ENCODE data around the gene ZNF385B. TPM values are rescaled to one million over a fixed set of nuclear protein-coding genes. Genes with fewer than 3 reads are reported as not detected.
"Not testable (repeated sequence)": the region's sequence is repeated elsewhere in the genome, so short reads cannot be mapped to it uniquely, and the experiment has no call there.

Gene ZNF385B
- total RNA-seq, 3 donors from 2014 or later: 3.4 to 8.8 (median 4.5) TPM

- H3K27ac ChIP-seq: peak overlapping the region in 1 of 2 donors; percentile 48
- intact Hi-C loops (cut with DNase I; ENCODE audit: low total_unique reads): no loop called here
- DNase-seq (ENCODE audit: low spot score in 2 of 2): no peak
Measured at GRCh38 chr2:179460181-179460929, 401.1 kb downstream of the ZNF385B start.

GRCh38 chr2:179458113-179458512, 403.3 kb downstream of the ZNF385B start:
- DNase-seq (ENCODE audit: low spot score in 2 of 2); H3K36me3 ChIP-seq; H3K27me3 ChIP-seq; H3K9me3 ChIP-seq; H3K4me1 ChIP-seq; H3K4me3 ChIP-seq; H3K27ac ChIP-seq; intact Hi-C loops (cut with DNase I; ENCODE audit: low total_unique reads): not testable (repeated sequence)

More at GRCh38 chr2:179460181-179460929, 401.1 kb downstream of the ZNF385B start:
- Histone ChIP-seq H3K9me3 (peaks cover 0 to 8% of the 10 kb centered on the region in 2 donors), H3K27me3 (no peaks in the 10 kb centered on the region), H3K36me3 (no peaks in the 10 kb centered on the region), H3K4me3 (no peak overlapping the region), H3K4me1 (no peaks in the 10 kb centered on the region)
- TF ChIP-seq CTCF (IDR thresholded peaks at IDR 0.05) (no peak), POLR2AphosphoS5 (IDR thresholded peaks at IDR 0.05) (no peak), POLR2A (IDR thresholded peaks at IDR 0.05) (no peak)

GRCh38 chr2:179455824-179456223, 405.6 kb downstream of the ZNF385B start:
- Histone ChIP-seq H3K27me3 (no peaks in the 10 kb centered on the region), H3K4me1 (no peaks in the 10 kb centered on the region), H3K27ac (no peak overlapping the region), H3K4me3 (no peak overlapping the region), H3K9me3 (peaks cover 0 to 8% of the 10 kb centered on the region in 2 donors), H3K36me3 (no peaks in the 10 kb centered on the region)
- TF ChIP-seq POLR2A (IDR thresholded peaks at IDR 0.05) (no peak), POLR2AphosphoS5 (IDR thresholded peaks at IDR 0.05) (no peak), CTCF (IDR thresholded peaks at IDR 0.05) (no peak)
- DNase-seq (ENCODE audit: low spot score in 2 of 2): no peak
- intact Hi-C loops (cut with DNase I; ENCODE audit: low total_unique reads): no loop called here

- Histone ChIP-seq H3K27me3 (no peaks in the 10 kb centered on the region), H3K4me3 (no peak overlapping the region), H3K36me3 (no peaks in the 10 kb centered on the region), H3K9me3 (peaks cover 0 to 8% of the 10 kb centered on the region in 2 donors), H3K27ac (no peak overlapping the region), H3K4me1 (no peaks in the 10 kb centered on the region)
- intact Hi-C loops (cut with DNase I; ENCODE audit: low total_unique reads): no loop called here
- TF ChIP-seq POLR2A (IDR thresholded peaks at IDR 0.05) (no peak), CTCF (IDR thresholded peaks at IDR 0.05) (no peak), POLR2AphosphoS5 (IDR thresholded peaks at IDR 0.05) (no peak)
- no peak for DNase-seq (ENCODE audit: low spot score in 2 of 2)
Measured at GRCh38 chr2:179455172-179455524, 406.3 kb downstream of the ZNF385B start.

- H3K27ac ChIP-seq: no peak overlapping the region
- H3K4me3 ChIP-seq: no peak overlapping the region
- H3K4me1 ChIP-seq: no peaks in the 10 kb centered on the region
- H3K9me3 ChIP-seq: peaks cover 0 to 8% of the 10 kb centered on the region in 2 donors
- H3K27me3 ChIP-seq: no peaks in the 10 kb centered on the region
- TF ChIP-seq CTCF (IDR thresholded peaks at IDR 0.05) (no peak), POLR2A (IDR thresholded peaks at IDR 0.05) (no peak)
- intact Hi-C loops (cut with DNase I; ENCODE audit: low total_unique reads): no loop called here
- H3K36me3 ChIP-seq: no peaks in the 10 kb centered on the region
- no peak for DNase-seq (ENCODE audit: low spot score in 2 of 2)
Measured at GRCh38 chr2:179454443-179455171, 406.8 kb downstream of the ZNF385B start.
